Measurements from ENCODE around the gene NFATC2. TPM values are rescaled to one million over a fixed set of nuclear protein-coding genes. Genes with fewer than 3 reads are reported as not detected.
"Not testable (repeated sequence)": the region's sequence is repeated elsewhere in the genome, so short reads cannot be mapped to it uniquely, and the experiment has no call there.

Gene NFATC2
- total RNA-seq, 2 experiments from 2014 or later, result 58.9 to 62.3 TPM

DNA sequence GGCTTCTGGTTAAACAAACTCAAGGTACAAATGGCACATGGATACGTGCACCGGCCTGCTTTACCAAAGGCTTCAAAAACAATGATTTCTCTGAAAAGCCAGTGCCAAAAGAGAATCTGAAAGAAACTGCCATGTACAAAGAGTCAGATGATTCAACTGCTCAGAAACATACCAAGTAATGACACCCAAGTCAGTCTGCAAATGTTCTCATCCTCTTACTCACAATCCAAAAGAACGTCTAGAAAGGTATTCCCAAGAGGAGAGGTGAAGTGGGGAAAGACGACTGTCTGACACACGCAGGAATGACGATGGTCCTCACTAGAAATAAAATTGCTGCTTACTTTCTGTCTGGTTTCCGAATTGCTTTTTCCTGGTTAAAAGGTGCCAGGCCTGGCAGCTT, 52.9 kb downstream of the NFATC2 start:
- peaks cover 72% of the 10 kb centered on the region for H3K36me3 Mint-ChIP-seq
- no peak overlapping the region for H3K4me3 Mint-ChIP-seq
- no peaks in the 10 kb centered on the region for H3K27me3 Mint-ChIP-seq
- no peak overlapping the region for H3K27ac Mint-ChIP-seq
- DNase-seq (no peak), ATAC-seq (ENCODE audit: low read depth) (no peak)
- peaks cover 61% of the 10 kb centered on the region for H3K4me1 Mint-ChIP-seq
- H3K9me3 Mint-ChIP-seq, result no peaks in the 10 kb centered on the region
- POLR2A ChIA-PET, result interaction anchor here (1.4 kb wide), 1 partner anchor 8 kb away, joined by 3 read pairs; no protein-coding TSS in a partner anchor

DNA sequence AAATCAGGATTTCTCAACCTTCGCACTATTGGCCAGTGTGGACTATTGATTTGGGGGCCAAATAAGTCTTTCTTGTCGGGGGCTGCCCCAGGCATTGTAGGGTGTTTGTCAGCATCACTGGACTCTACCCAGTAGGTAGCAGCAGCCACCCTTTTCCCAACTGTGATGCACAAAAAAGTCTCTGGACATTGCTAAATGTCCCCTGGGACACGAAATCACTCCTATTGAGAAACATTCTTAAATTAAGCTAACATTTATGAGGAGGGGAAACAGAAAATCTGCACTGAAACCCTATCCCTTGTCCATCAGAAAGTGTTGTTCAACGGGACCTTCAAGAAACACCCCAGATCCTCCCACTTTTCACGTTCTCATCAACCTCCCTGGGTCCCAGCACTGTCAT, 54.2 kb downstream of the NFATC2 start:
- Mint-ChIP-seq H3K27me3 (no peaks in the 10 kb centered on the region), H3K4me3 (no peak overlapping the region), H3K27ac (no peak overlapping the region), H3K4me1 (peaks cover 64% of the 10 kb centered on the region), H3K36me3 (peaks cover 76% of the 10 kb centered on the region), H3K9me3 (no peaks in the 10 kb centered on the region)
- POLR2A ChIA-PET, result no interaction called here
- no peak for DNase-seq
- no peak for ATAC-seq (ENCODE audit: low read depth)

DNA sequence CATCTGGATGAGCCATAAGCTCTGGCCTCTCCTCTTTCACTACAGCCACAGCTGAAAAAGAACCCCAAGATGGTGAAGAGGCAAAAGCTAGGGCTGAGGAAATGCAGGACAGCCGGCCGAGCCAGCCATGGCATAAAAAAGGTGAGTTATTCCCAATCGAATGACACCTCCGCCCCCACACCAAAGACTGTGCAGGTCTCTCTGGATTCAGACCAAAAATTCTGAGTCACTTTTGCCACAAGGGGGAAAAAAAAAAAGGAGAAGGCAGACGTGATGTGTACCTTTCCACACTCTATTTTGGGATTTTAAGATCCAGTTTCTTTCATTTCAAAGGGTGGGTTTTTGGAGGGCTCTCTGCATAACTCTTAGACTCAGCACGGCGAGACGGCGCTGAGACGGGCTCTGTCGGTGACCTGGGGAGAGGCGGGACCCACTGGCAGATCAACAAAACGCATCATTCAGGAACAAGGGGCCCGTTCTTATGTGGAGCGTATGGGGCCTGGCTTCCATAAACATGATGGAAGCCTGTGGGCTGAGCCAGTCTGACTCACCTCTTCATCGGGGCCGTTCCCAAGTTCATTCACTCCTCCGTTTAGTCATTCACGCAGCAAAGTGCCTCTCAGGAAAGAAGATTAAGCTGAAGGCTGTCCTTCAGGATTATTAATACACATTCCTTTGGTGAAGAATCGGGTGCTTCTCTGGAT, 54.8 kb downstream of the NFATC2 start:
- Mint-ChIP-seq H3K36me3 (peaks cover 74% of the 10 kb centered on the region), H3K27ac (no peak overlapping the region), H3K4me1 (peaks cover 65% of the 10 kb centered on the region), H3K27me3 (no peaks in the 10 kb centered on the region), H3K4me3 (no peak overlapping the region), H3K9me3 (no peaks in the 10 kb centered on the region)
- DNase-seq (no peak), ATAC-seq (ENCODE audit: low read depth) (no peak)
- POLR2A ChIA-PET, result no interaction called here

DNA sequence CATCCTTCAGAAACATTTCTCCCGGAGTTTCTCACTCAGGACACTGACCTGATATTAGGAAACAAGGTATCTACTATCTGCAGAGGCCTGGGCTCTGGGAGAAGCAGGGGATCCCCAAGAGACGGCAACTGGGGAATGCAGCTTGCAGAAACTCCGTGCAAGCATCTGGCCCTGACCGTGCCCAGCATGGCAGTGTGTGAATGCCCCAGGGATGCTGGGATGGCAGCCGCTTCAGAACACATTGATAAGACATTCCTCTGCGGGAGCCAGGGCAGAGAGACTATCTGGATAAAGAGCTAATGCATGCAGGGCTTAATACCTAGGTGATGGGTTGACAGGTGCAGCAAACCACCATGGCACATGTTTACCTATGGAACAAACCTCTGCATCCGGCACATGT, 55.4 kb downstream of the NFATC2 start:
- POLR2A ChIA-PET, result interaction anchor here (1.2 kb wide), 1 partner anchor 38 kb away, joined by 3 read pairs; no protein-coding TSS in a partner anchor

DNA sequence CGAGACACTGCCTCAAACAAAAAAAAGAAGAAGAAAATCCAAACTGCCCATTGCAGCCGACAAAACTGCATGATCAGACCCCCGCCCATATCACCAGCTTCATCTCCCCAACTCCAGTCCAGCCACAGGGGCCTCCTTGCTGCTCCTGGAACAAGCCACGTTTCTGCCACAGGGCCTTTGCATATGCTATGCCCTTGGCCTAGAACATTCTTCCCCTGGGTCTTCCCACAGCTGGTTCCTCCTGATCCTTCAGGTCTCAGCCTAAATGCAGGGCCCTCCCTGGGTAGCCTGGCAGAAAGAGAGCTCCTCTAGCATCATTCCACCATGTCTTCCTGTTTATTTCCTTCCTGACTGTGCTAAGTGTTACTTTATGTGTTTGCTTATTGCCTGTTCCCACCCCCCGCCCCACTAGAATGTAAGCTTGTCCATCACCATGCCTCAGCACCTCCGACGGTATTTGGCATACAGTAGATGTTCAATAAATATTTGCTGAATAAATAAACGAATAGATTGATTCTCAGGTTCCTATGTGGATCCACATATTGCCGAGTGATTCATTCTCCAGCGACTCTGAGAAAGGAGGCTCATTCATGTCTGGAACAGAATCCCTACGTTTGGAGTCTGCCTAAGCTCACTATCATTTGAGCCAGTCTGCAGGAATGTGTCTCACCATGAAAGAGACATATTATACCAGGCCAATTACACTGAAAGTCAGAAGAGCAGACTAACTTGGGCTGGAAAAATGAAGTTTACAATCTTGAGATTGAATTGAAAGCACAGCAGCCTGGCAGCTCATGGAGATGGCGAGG, 56.1 kb downstream of the NFATC2 start:
- Mint-ChIP-seq H3K4me3 (no peak overlapping the region), H3K27ac (peak overlapping the region; percentile 67), H3K9me3 (no peaks in the 10 kb centered on the region), H3K4me1 (peaks cover 68% of the 10 kb centered on the region), H3K36me3 (peaks cover 70% of the 10 kb centered on the region), H3K27me3 (no peaks in the 10 kb centered on the region)
- POLR2A ChIA-PET, result interaction anchor here (1.2 kb wide), 1 partner anchor 39 kb away, joined by 3 read pairs; no protein-coding TSS in a partner anchor
- no peak for DNase-seq
- ATAC-seq (ENCODE audit: low read depth), result no peak

More for the DNA sequence above, 55.4 kb downstream of the NFATC2 start:
- ATAC-seq (ENCODE audit: low read depth), result no peak
- H3K36me3 Mint-ChIP-seq, result peaks cover 73% of the 10 kb centered on the region
- peaks cover 68% of the 10 kb centered on the region for H3K4me1 Mint-ChIP-seq
- H3K9me3 Mint-ChIP-seq, result no peaks in the 10 kb centered on the region
- H3K4me3 Mint-ChIP-seq, result no peak overlapping the region
- H3K27ac Mint-ChIP-seq, result peak overlapping the region; percentile 13
- H3K27me3 Mint-ChIP-seq, result no peaks in the 10 kb centered on the region
- no peak for DNase-seq

DNA sequence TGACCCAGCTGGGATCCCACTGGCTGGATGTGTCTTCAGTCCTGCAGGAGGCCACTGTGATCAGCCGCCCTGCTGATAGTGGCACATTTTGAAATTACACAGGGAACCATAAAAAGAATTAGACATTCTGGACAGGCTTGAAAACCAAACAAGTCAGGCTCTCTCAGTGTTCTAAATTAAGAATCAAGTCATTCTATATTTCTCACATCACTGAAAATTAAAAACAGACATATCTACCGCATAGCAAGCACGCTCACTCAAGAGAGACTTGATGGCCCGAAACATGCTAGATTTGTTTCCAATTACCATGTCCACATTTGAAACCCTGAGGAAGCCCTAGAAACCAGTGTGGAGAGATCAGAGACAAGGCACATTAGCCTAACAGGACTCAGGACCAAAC, 57.7 kb downstream of the NFATC2 start:
- Mint-ChIP-seq H3K4me3 (no peak overlapping the region), H3K9me3 (no peaks in the 10 kb centered on the region), H3K4me1 (peaks cover 72% of the 10 kb centered on the region), H3K27ac (no peak overlapping the region), H3K27me3 (no peaks in the 10 kb centered on the region), H3K36me3 (peaks cover 57% of the 10 kb centered on the region)
- no peak for ATAC-seq (ENCODE audit: low read depth)
- no peak for DNase-seq
- POLR2A ChIA-PET, result no interaction called here

DNA sequence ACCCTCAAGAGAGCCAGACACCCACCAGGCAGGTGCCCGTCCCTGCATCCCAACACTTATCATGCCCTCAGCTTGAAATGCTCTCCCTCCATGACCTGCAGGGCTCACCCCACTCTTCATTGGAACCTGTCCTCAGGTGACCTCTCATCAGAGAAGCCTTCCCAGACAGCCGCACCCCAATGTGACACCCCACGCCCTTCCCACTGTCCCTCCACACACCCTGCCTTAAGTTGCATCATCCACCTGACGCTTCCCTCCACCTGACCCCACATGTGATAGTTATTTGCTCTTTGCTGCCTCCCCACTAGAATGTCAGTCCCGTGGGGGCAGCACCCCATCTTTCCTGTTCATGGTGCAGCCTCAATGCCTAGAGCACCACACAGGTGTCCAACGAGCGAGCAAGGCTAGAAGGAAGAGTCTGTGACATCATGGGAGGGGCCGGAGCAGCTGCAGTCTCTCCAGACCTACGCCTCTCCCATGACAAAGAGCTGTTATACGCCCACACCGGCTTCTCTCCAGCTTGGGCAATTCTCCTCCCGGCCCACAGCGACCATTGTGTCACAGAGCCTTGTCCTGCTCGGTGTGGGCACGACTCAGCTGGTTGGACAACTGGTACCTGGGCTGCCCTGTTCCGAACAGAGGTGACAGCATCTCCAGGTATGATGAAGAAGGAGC, 58.2 kb downstream of the NFATC2 start:
- peaks cover 51% of the 10 kb centered on the region for H3K36me3 Mint-ChIP-seq
- POLR2A ChIA-PET, result no interaction called here
- DNase-seq, result no peak

DNA sequence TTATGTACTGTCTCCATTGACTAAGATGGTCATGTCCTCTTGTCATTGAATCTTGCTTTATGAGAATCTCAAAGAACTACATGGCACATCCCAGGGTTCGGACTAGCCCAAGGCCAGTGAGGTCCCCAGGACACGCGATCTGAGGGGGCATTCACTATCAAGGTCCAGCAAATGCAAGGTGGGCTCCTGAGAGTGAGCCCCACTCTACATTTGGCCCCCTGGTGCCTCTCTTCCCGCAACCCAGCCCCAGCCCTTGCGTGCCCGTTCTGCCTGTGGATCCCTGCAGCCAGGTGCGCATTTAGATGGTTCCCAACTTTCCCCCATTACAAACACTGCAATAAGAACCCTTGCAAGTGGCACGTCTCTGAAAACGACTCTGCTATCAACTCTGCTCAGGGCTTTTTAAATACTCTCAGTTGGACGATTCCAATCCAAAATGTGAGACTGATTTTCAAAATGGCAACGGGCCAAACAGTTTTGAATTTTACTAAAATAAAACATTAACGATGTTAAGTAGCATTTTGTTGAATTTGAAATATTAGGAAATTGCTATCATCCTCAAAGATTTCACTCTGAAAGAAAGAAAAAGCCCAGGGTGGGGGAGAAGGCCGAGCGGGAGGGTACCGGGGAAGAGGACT, 59.6 kb downstream of the NFATC2 start:
- ATAC-seq (ENCODE audit: low read depth), result no peak
- peaks cover 59% of the 10 kb centered on the region for H3K36me3 Mint-ChIP-seq
- peak overlapping the region; percentile 47 for H3K27ac Mint-ChIP-seq
- no peaks in the 10 kb centered on the region for H3K9me3 Mint-ChIP-seq
- H3K27me3 Mint-ChIP-seq, result no peaks in the 10 kb centered on the region
- POLR2A ChIA-PET, result interaction anchor here (1.0 to 3.1 kb wide), 2 partner anchors 10 to 17 kb away, joined by 3 to 13 read pairs; no protein-coding TSS in a partner anchor
- peaks cover 78% of the 10 kb centered on the region for H3K4me1 Mint-ChIP-seq
- H3K4me3 Mint-ChIP-seq, result peak overlapping the region; percentile 5
- DNase-seq, result no peak

More for the DNA sequence above, 58.2 kb downstream of the NFATC2 start:
- Mint-ChIP-seq H3K9me3 (no peaks in the 10 kb centered on the region), H3K27ac (peak overlapping the region; percentile 73), H3K27me3 (no peaks in the 10 kb centered on the region), H3K4me3 (no peak overlapping the region), H3K4me1 (peaks cover 71% of the 10 kb centered on the region)
- ATAC-seq (ENCODE audit: low read depth), result no peak

DNA sequence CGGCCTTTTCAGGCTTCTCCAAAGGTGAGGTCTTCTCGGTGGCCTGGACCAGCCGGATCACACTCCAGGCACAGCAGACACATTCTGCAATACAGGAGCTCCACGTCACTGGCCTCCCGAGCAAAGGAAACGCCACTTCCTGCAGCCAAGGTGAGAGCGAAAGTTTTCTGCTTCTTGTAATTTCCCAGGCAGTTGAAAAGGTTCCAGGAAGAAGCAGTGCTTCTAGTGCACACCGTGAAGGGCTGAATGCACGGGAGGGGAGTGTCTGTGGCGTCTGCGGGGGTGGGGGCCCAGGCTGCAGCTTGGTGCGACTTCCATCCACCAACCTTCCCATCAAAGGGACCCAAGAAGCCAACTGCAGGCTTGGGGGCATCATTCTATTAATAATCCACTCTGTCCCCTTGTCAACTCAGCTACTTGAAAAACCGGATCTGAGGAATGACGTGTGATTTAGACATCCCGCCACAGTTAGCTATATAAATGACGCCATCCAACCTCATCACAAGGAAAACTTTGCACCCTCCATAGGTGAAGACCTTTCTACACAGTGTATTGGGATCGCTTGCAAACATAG, 61.1 kb downstream of the NFATC2 start:
- Mint-ChIP-seq H3K36me3 (peaks cover 58% of the 10 kb centered on the region), H3K4me3 (peak overlapping the region; percentile 74), H3K4me1 (peaks cover 86% of the 10 kb centered on the region), H3K27me3 (no peaks in the 10 kb centered on the region), H3K27ac (peak overlapping the region; percentile 90), H3K9me3 (peaks cover 3% of the 10 kb centered on the region)
- peak; percentile 69 for ATAC-seq (ENCODE audit: low read depth)
- POLR2A ChIA-PET, result interaction anchor here (0.9 to 3.1 kb wide), 11 partner anchors 9 to 80 kb away, joined by 3 to 13 read pairs (median 3); partner anchors contain the start of gene NFATC2
- DNase-seq, result peak; percentile 53

DNA sequence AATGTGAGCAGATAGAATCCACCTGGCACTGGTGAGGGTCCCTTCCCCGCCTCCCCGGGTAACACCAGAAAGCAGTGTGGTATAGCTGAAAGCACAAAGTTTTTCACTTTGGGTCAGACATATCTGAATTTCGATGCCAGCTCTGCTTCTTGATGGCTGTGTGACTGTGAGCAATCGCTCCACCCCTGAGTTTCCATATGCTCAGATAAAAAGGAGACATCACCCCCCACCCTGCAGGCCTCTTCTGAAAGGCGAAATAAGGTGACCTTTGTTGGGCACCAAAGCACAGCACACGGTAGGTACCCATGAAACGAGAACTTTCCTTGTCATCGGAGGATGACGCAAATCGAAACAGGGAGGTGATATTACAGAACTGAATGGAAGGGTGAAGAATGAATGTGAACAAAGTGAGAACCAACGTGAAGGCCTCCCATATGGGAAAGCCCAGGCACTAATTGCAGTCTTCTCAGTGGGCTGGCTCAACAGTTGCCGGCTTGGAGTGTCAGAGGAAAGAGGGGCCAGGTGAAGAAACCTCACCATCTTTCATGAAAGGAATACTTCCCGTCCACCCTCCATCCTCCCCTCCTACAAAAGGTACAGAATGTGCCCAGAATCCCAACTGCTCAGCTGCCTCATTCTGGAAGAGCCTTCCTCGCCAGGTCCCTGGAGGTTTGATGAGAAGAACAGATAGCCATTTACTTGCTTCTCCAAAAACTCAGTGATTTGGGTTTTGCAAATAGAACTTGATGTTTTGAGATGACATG, 61.8 kb downstream of the NFATC2 start:
- peak overlapping the region; percentile 90 for H3K27ac Mint-ChIP-seq
- H3K36me3 Mint-ChIP-seq, result peaks cover 56% of the 10 kb centered on the region
- peak; percentile 45 for ATAC-seq (ENCODE audit: low read depth)

DNA sequence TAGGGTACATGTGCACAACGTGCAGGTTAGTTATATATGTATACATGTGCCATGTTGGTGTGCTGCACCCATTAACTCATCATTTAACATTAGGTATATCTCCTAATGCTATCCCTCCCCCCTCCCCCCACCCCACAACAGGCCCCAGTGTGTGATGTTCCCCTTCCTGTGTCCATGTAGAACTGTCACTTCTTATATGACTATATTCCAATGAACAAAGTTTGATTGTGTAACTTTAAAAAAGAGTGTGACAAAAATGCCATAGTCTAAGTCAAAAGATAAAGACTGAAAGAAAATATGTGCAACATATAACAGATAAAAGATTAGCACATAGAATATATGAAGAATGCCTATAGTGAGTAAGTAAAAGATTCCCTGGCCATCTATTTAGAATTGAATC, 66.4 kb downstream of the NFATC2 start:
- H3K36me3 Mint-ChIP-seq, result peaks cover 55% of the 10 kb centered on the region
- DNase-seq; H3K27me3 Mint-ChIP-seq; H3K9me3 Mint-ChIP-seq; POLR2A ChIA-PET; H3K4me3 Mint-ChIP-seq; H3K27ac Mint-ChIP-seq; ATAC-seq (ENCODE audit: low read depth): not testable (repeated sequence)
- H3K4me1 Mint-ChIP-seq, result peaks cover 71% of the 10 kb centered on the region

More for the DNA sequence above, 61.8 kb downstream of the NFATC2 start:
- DNase-seq, result no peak
- Mint-ChIP-seq H3K4me1 (peaks cover 84% of the 10 kb centered on the region), H3K27me3 (no peaks in the 10 kb centered on the region), H3K4me3 (peak overlapping the region; percentile 74), H3K9me3 (peaks cover 3% of the 10 kb centered on the region)
- POLR2A ChIA-PET, result interaction anchor here (0.8 to 3.1 kb wide), 8 partner anchors 9 to 79 kb away, joined by 3 to 13 read pairs (median 3); partner anchors contain the start of gene NFATC2

DNA sequence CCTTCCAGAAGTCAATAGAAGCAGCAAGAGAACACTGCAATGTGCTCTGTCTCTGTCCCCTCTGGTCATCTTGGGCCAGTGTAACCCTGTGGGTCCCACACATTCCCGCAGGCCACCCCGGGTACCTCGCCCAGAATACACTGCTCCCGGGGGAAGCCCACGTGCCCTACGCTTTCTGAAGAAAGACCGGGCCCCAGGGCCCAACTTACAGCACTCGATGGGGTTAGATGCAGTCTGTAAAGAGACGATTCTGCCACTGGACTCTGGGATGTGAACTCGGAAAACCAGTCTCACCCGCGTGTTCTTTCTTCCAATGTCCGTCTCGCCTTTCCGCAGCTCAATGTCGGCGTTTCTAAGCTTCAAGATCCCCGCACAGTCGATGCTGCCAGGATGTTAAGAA, 68.7 kb downstream of the NFATC2 start:
- peaks cover 3% of the 10 kb centered on the region for H3K9me3 Mint-ChIP-seq
- no peaks in the 10 kb centered on the region for H3K27me3 Mint-ChIP-seq
- H3K4me1 Mint-ChIP-seq, result peaks cover 71% of the 10 kb centered on the region
- ATAC-seq (ENCODE audit: low read depth) (no peak), DNase-seq (no peak)
- POLR2A ChIA-PET, result no interaction called here
- peaks cover 65% of the 10 kb centered on the region for H3K36me3 Mint-ChIP-seq
- peak overlapping the region; percentile 4 for H3K4me3 Mint-ChIP-seq
- H3K27ac Mint-ChIP-seq, result peak overlapping the region; percentile 20

Measured in activated naive CD8-positive, alpha-beta T cell treated with anti-CD3 and anti-CD28 coated beads, Interleukin-2, amount 10 ng/mL, durations not matched to agents 7 days and 5 days (primary cell).